Heart right ventricle (tissue), 16 donors: ENCODE results near the gene IQSEC1. TPM values are rescaled to one million over a fixed set of nuclear protein-coding genes. Genes with fewer than 3 reads are reported as not detected.

Source experiments
- ATAC-seq, 8 donors: fragments of 200-7000 bp; cut with Tn5 transposase; one replicate each; pipeline ENCODE4 v1.9.1; 2020; ENCODE audit warnings: mild to moderate bottlenecking in 8 of 8, moderate library complexity in 8 of 8, moderate number of reproducible peaks in 1 of 8
- DNase-seq, 2 donors: peaks; one replicate each; pipeline ENCODE4 v3.0.0-alpha.2; 2020
- H3K27ac ChIP-seq, 10 donors: fragments of 200-600 bp; sonication (generic) in 2 of 10; one replicate each; pipeline versions ENCODE4 v1.5.0 to v1.8.0; 2020 to 2022; ENCODE audit warnings: mild to moderate bottlenecking in 3 of 10
- H3K27me3 ChIP-seq, 7 donors: fragments of 200-600 bp; one replicate each; pipeline ENCODE4 v1.8.0; 2021 to 2022; ENCODE audit warnings: mild to moderate bottlenecking in 2 of 7
- H3K36me3 ChIP-seq, 9 donors: fragments of 200-600 bp; sonication (generic) in 1 of 9; one replicate each; pipeline versions ENCODE4 v1.5.0 to v1.8.0; 2020 to 2022; ENCODE audit warnings: mild to moderate bottlenecking in 2 of 9
- H3K4me1 ChIP-seq, 9 donors: fragments of 200-600 bp; sonication (generic) in 1 of 9; one replicate each; pipeline versions ENCODE4 v1.5.0 to v1.8.0; 2020 to 2022; ENCODE audit warnings: mild to moderate bottlenecking in 4 of 9
- H3K4me3 ChIP-seq, 10 donors: fragments of 200-600 bp; sonication (generic) in 2 of 10; one replicate each; pipeline versions ENCODE4 v1.5.0 to v1.8.0; 2020 to 2022; ENCODE audit warnings: mild to moderate bottlenecking in 7 of 10, moderate library complexity in 2 of 10
- H3K9me3 ChIP-seq, 11 donors: fragments of 200-600 bp in 10 of 11; sonication (generic) in 2 of 11; one replicate each; pipeline versions ENCODE4 v1.5.0 to v1.8.0; 2013 to 2022; ENCODE audit warnings: mild to moderate bottlenecking in 2 of 11, control low read depth in 1 of 11, moderate library complexity in 1 of 11
- WGBS, 2 donors: extraction: QIAGEN DNeasy Blood & Tissue Kit; methylation state at CpG; one replicate each; pipeline ENCODE4 v1.1.7; 2013; ENCODE audit warnings: inconsistent platforms in 1 of 2; 5-methylcytosine and 5-hydroxymethylcytosine counted together
- intact Hi-C, 10 donors: fragments of 100-400 bp; cut with DNase I; formaldehyde crosslinking; loops; one replicate each; pipeline versions ENCODE4 v1.11.1 to v1.14.2; 2022
- polyA plus RNA-seq, 2 donors: library from polyadenylated mRNA; stranded (reverse); fragments of 200-250 nt; gene quantifications; one replicate each; pipeline ENCODE4 v1.2.3, GENCODE V29; 2013
- total RNA-seq, 10 donors: library from RNA; stranded (reverse); fragmentation: NEBNext Ultra II Directional in 3 of 10; extraction: Animal tissue kit (Norgen Biotek cat#: 25700) in 3 of 10; gene quantifications; one replicate each; pipeline versions ENCODE4 v1.2.1 to v1.2.4, GENCODE V29; 2021 to 2023
- TF ChIP-seq, protein P1 (sequence below), 9 donors: fragments of 200-600 bp; sonication (generic) in 2 of 9; IDR thresholded peaks; one replicate each; pipeline versions ENCODE4 v1.5.0 to v1.8.0; 2021 to 2022; ENCODE audit warnings: antibody characterized with exemption in 9 of 9, mild to moderate bottlenecking in 5 of 9, moderate library complexity in 1 of 9
- donor health status: Arrhythmogenic right ventricular cardiomyopathy.
- donor health status: ischemic (EF 13 %, LVEDD 7.1; RV severe dilation, severe dysfunction).
- donor health status: healthy with polysubstance abuse.
- donor health status: DM: no; HTN: yes; CAD: no.
- donor health status: DM: no; HTN: no; CAD: no.
- donor health status: ischemic (EF 25% LVEDD 6.9; RV normal size, moderate dysfunction).
- donor health status: ischemic (EF 25% LVEDD 5.7; RV mildly dilated, moderate dysfunction).
- donor health status: healthy.
- donor health status: DM: yes; HTN: yes; CAD: no.
- donor health status: Ischemic cardiomyopathy.
- donor health status: ischemic (EF 35%, LVEDD 5.7; RV mildly dilated, moderate dysfunction).
- donor health status: nonischemic (EF 11% LVEDD 7.7; RV severe dilation, severe dysfunction).
- donor health status: DM: yes; HTN: yes; CAD: no.
- donor health status: PGD.
- donor health status: ischemic (EF 29% LVEDD 5.4; RV normal size, mild dysfunction).
- donor health status: nonischemic (EF 23%, LVEDD 6.1; RV moderate dilation, normal function).

Gene IQSEC1
- total and polyA plus RNA-seq, 12 donors, result 13.1 to 73.9 (median 60.4) TPM

DNA sequence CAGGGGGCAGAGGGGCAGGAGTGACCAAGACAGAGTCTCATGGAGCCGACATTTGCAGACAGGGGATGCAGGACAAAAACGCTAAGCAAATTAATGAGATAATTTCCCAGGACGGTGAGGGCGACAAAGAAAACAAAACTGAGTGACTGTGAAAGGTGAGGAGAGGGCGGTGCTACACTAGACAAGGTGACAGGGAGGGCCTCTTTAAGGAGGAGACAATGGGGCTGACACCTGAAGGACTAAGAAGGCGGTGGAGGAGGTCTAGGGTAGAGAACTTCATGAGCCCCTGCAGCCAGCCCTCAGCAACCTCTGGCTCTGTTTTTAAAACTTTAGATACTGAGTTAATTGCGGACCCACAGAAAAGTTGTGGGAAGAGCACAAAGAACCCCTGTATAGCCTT, 41.6 kb downstream of the IQSEC1 start:
- no peak overlapping the region for H3K4me3 ChIP-seq
- intact Hi-C loops, result no loop called here
- DNase-seq (no peak), ATAC-seq (no peak)
- WGBS, 2 donors, result 83 to 84% methylated on average over 7 of the region's 7 CpGs
- H3K4me1 ChIP-seq, result peaks cover 0 to 16% (median 0%) of the 10 kb centered on the region in 9 donors
- TF ChIP-seq, protein P1, sequence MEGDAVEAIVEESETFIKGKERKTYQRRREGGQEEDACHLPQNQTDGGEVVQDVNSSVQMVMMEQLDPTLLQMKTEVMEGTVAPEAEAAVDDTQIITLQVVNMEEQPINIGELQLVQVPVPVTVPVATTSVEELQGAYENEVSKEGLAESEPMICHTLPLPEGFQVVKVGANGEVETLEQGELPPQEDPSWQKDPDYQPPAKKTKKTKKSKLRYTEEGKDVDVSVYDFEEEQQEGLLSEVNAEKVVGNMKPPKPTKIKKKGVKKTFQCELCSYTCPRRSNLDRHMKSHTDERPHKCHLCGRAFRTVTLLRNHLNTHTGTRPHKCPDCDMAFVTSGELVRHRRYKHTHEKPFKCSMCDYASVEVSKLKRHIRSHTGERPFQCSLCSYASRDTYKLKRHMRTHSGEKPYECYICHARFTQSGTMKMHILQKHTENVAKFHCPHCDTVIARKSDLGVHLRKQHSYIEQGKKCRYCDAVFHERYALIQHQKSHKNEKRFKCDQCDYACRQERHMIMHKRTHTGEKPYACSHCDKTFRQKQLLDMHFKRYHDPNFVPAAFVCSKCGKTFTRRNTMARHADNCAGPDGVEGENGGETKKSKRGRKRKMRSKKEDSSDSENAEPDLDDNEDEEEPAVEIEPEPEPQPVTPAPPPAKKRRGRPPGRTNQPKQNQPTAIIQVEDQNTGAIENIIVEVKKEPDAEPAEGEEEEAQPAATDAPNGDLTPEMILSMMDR (IDR thresholded peaks at IDR 0.05), result no peak
- H3K27me3 ChIP-seq, result no peaks in the 10 kb centered on the region
- no peak overlapping the region for H3K27ac ChIP-seq
- H3K9me3 ChIP-seq, result no peaks in the 10 kb centered on the region
- H3K36me3 ChIP-seq, result no peaks in the 10 kb centered on the region

DNA sequence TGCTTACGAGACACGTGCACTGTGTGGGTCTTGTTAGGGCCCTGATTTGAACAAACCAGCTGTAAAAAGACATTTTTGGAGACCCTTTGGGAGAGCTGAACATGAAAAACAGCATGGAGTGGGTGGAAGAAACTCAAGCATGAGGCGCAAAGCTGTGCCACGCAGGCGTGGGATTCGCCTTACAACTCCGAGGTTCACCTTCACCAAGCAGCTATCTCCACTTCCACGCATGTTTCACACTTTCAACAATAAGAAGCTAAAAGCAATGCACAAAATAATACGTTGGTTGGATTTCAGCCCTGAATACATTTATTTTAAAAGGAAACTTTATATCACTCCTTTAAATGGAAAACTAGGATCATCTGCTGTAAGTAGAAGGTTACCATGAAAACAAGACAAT, 42.5 kb downstream of the IQSEC1 start:
- ATAC-seq, result no peak
- no peaks in the 10 kb centered on the region for H3K9me3 ChIP-seq
- no peak overlapping the region for H3K27ac ChIP-seq
- no peaks in the 10 kb centered on the region for H3K36me3 ChIP-seq
- 92 to 93% methylated on average over 9 of the region's 9 CpGs for WGBS, 2 donors
- TF ChIP-seq, protein P1 (IDR thresholded peaks at IDR 0.05), result no peak
- peaks cover 0 to 16% (median 0%) of the 10 kb centered on the region in 9 donors for H3K4me1 ChIP-seq
- no peak overlapping the region for H3K4me3 ChIP-seq
- H3K27me3 ChIP-seq, result no peaks in the 10 kb centered on the region
- intact Hi-C loops, result no loop called here
- no peak for DNase-seq

DNA sequence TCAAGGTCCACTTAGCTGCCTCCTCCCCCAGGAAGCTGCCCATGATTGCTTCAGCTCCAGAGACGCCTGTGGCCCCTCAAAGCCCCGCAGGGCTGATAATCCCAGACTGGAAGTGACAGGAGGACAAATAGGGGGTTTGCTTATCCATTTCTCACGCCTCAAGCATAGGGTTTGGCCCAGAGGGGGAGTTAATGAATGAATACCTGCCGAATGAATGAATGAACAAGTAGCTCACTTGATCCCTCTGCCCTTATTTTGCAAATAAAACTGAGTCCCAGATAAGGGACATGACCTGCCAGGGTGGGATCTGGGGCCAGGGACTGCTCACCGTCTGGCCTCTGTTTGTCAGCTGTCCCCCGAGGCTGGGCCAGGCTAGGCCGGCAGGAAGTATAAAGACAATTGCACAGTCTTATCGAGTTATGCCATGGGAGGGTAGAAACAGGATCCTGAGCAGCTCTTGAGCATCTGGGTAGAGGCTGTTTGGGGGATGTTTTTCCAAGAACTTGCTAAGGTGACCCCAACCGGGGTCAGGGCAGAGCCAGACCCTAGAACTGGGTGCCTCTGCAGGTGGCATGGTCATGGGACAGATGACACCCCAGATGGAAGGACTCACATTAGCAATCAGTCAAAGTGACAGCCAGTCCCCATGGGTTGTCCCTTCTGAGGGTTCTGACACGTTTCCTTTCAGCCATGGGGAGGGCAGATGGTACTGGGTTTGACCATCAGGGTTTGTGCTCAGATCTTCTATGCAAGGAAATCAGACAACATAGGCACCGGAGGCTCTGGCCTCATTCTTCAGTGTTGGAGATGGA, 45.0 kb downstream of the IQSEC1 start:
- peaks cover 0 to 26% (median 7%) of the 10 kb centered on the region in 9 donors for H3K4me1 ChIP-seq
- ATAC-seq, result no peak

DNA sequence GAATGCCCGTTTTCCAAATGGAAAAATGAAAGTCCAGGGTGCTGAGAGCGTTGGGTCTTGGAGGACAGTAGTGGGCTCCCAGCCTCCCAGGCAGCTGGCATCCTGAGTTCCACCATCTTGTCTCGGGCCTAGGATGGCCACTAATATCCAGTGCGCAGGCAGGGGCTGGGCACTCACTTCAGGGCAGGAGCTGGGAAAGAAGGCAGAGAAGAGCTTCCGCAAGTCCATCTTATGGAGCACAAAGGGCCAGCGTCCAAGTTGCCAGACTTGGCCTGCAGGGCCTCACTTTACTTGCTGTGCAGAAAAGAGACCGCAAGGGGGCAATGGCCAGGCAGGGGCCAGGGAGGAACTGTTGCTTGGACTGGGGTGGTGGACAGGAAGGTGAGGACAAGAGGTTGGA, 46.1 kb downstream of the IQSEC1 start:
- Histone ChIP-seq H3K36me3 (no peaks in the 10 kb centered on the region), H3K27ac (no peak overlapping the region), H3K4me3 (no peak overlapping the region), H3K9me3 (no peaks in the 10 kb centered on the region), H3K4me1 (peaks cover 1 to 36% (median 17%) of the 10 kb centered on the region in 9 donors), H3K27me3 (no peaks in the 10 kb centered on the region)
- WGBS, 2 donors, result 95 to 97% methylated on average over 7 of the region's 7 CpGs
- TF ChIP-seq, protein P1 (IDR thresholded peaks at IDR 0.05), result no peak
- DNase-seq (no peak), ATAC-seq (no peak)
- intact Hi-C loops, result no loop called here

More for the DNA sequence above, 45.0 kb downstream of the IQSEC1 start:
- no peaks in the 10 kb centered on the region for H3K9me3 ChIP-seq
- 64 to 68% methylated on average over 11 of the region's 11 CpGs for WGBS, 2 donors
- no peak overlapping the region for H3K4me3 ChIP-seq
- H3K36me3 ChIP-seq, result no peaks in the 10 kb centered on the region
- intact Hi-C loops, result no loop called here
- TF ChIP-seq, protein P1 (IDR thresholded peaks at IDR 0.05), result no peak
- H3K27ac ChIP-seq, result no peak overlapping the region
- no peaks in the 10 kb centered on the region for H3K27me3 ChIP-seq
- no peak for DNase-seq
